ENCODE measurements around the gene LMBRD2. TPM values are rescaled to one million over a fixed set of nuclear protein-coding genes. Genes with fewer than 3 reads are reported as not detected.
A peak's percentile ranks its signal among the peaks of the same experiment; 100 is the strongest.

LMBRD2 gene
- 3.9 and 4.1 TPM in 2 replicates for total RNA-seq (2021; fragmentation: NEBNext Ultra II Directional; extraction: Animal tissue kit (Norgen Biotek cat#: 25700))
- 0.89 and 1.1 TPM in 2 replicates for polyA plus RNA-seq (2011; rRNA removed)
- polyA plus RNA-seq (2011; cell fraction: cytosol; rRNA removed), result 1.6 TPM
- polyA plus RNA-seq (2011; cell fraction: nucleus; rRNA removed), result 1.1 TPM
- 0.88 to 1.7 TPM (median 1.2 TPM) in 4 replicates for polyA plus RNA-seq (2012, experiment 1 of 2)
- 0.08 TPM for polyA plus RNA-seq (2012, experiment 2 of 2)
- 3.8 TPM for polyA plus RNA-seq (2013, experiment 1 of 2)
- polyA plus RNA-seq (2013, experiment 2 of 2), result 4.9 TPM
- 4.6 and 6.9 TPM in 2 replicates for polyA minus RNA-seq (2011; rRNA and poly(A)+ RNA removed)
- 5.9 TPM for polyA minus RNA-seq (2011; cell fraction: cytosol; rRNA and poly(A)+ RNA removed)
- polyA minus RNA-seq (2011; cell fraction: nucleus; rRNA and poly(A)+ RNA removed), result 8.1 TPM
- long read RNA-seq, experiment 1, full-length matches to known transcripts, result 1 of 4 reads
- long read RNA-seq, experiment 1, partial matches to known transcripts, result 0 of 4 reads
- long read RNA-seq, experiment 1, other reads (novel, unspliced or antisense), result 3 of 4 reads
- long read RNA-seq, experiment 2, result 0 reads

DNA sequence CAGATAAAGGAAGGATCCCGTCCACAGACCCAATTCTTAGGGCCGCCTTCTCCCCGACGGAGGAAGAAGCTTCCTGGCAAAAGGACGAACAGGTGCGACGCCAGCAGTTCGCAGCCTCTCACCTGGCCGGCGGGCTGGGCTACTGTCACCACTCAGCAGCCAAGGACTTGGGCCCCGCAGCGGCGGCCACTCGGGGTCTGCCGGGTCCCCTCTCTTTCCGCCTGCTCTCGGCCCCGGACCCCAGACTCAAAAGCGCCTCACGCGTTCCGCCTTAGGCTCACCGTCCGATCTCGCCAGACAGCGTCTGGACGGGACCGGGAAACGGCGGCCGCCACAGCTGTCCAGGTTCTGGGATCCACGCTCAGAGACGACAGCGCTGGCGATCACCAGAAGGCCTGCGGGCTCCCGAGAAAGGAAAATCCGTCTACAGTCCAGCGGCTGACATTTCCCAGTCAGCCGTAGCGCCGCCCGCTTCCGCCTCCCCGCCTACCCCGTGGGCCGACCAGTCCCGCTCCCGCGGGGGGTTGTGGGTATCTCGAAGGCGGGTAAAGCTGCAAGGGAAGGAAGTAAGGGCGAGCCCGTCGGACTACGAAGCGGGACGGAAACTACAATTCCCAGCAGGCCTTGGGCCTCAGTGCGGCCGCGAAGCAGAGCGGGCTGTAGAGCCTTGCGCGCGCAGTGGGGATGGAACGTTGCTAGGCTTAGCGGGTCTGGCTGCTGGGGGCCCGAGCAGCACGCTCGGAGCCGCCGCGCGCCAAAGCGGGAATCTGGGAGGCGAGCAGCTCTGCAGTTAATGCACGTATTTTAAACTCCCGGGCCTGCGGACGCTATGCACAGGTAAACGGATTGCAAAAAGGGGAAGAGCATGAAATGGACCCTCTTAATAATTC is at the start of gene LMBRD2, which contains the start of gene SKP2:
TSS of gene LMBRD2 (minus strand) at position 454 of the 890 bp plus-strand sequence. CDS start 8,538 bp downstream, outside the sequence.
TSS of gene SKP2 (plus strand) at position 678 of the 890 bp plus-strand sequence. CDS start at position 830, 152 bp downstream.
- H3K9me3 ChIP-seq (ENCODE audit: insufficient read depth in 2 of 2, low read depth in 1 of 2, low read length in 1 of 2), result no peaks in the 10 kb centered on the region
- CTCF ChIA-PET (ENCODE audit: partially characterized antibody), result interaction anchor here (0.6 to 6.1 kb wide), 12 partner anchors 9 to 188 kb away, joined by 3 to 44 read pairs (median 5); partner anchors contain the start of genes NADK2 and UGT3A2
- peak within 1 kb of the TSS; percentile 81 for H3K18ac ChIP-seq (ENCODE audit: extremely low read depth, low read length)
- WGBS, 2 experiments (ENCODE audit: extremely low coverage in 1 of 2, insufficient coverage in 1 of 2, insufficient read length in 1 of 2, insufficient replicate concordance in 2 of 2, low coverage in 1 of 2, low lambda C conversion rate in 2 of 2, missing lambda C conversion rate in 1 of 2), result 2% methylated on average over 79 of the region's 81 CpGs; no CpG with 5 or more reads in 1 of the 2 experiments
- H2BK120ac ChIP-seq (replicated peaks; ENCODE audit: low read depth, low read length), result no peak within 1 kb of the TSS
- H3K79me2 ChIP-seq (ENCODE audit: control insufficient read depth in 1 of 2, insufficient read depth in 2 of 2, low read length in 2 of 2), result peaks cover 0 to 36% of the 10 kb centered on the region in 2 experiments; a peak in 3 of 4 replicates
- no peak within 1 kb of the TSS for H2AK5ac ChIP-seq (ENCODE audit: low read depth, low read length)
- H3K23me2 ChIP-seq (ENCODE audit: low read depth, low read length), result peaks cover 12% of the 10 kb centered on the region; the same call in 1 of the 2 replicates
- FAIRE-seq (peak; percentile 81), DNase-seq (ENCODE audit: low read depth in 1 of 2, low spot score in 2 of 2) (peak; percentile 92 to 94)
- H3K79me1 ChIP-seq (ENCODE audit: low read depth, low read length), result no peaks in the 10 kb centered on the region
- H2BK12ac ChIP-seq (ENCODE audit: low read depth, low read length), result 0 out of 2 replicates have a peak within 1 kb of the TSS, but pooled peaks have one; percentile 41
- no peaks in the 10 kb centered on the region for H3K27me3 ChIP-seq (replicated peaks in 1 of 4; ENCODE audit: control insufficient read depth in 3 of 4, extremely low read depth in 1 of 4, insufficient read depth in 3 of 4, low read length in 3 of 4)
- no peak within 1 kb of the TSS for H3K4ac ChIP-seq (replicated peaks; ENCODE audit: insufficient read length, low read depth, low read length)
- no peak within 1 kb of the TSS for H4K5ac ChIP-seq (ENCODE audit: insufficient read length, low read depth, low read length)
- peak within 1 kb of the TSS; percentile 88 for H2AFZ ChIP-seq (ENCODE audit: low read length)
- H4K91ac ChIP-seq (replicated peaks; ENCODE audit: insufficient read length, low read length), result no peak within 1 kb of the TSS
- peaks cover 0 to 29% (median 8%) of the 10 kb centered on the region in 4 experiments; a peak in 7 of 8 replicates for H3K36me3 ChIP-seq (ENCODE audit: control insufficient read depth in 2 of 4, insufficient read depth in 4 of 4, low read length in 3 of 4)
- H3K9ac ChIP-seq (replicated peaks in 1 of 4; ENCODE audit: extremely low read depth in 1 of 4, low read depth in 3 of 4, low read length in 3 of 4), result peak within 1 kb of the TSS; percentile 77 to 97 (median 84)
- no peak within 1 kb of the TSS for H3K14ac ChIP-seq (ENCODE audit: insufficient read length)
- peak within 1 kb of the TSS; percentile 81; the same call in 1 of the 2 replicates for H4K8ac ChIP-seq (ENCODE audit: extremely low read depth, insufficient read depth, low read length)
- H3K23ac ChIP-seq (ENCODE audit: insufficient read length), result no peak within 1 kb of the TSS
- no peaks in the 10 kb centered on the region for H4K20me1 ChIP-seq (replicated peaks in 1 of 2; ENCODE audit: control insufficient read depth in 1 of 2, insufficient read depth in 2 of 2, low read length in 2 of 2)
- POLR2A ChIA-PET (ENCODE audit: partially characterized antibody), result interaction anchor here (0.5 to 2.4 kb wide), 10 partner anchors 10 to 997 kb away, joined by 3 to 13 read pairs (median 4); partner anchors contain the start of genes NADK2, PRLR and UGT3A2
- H2BK15ac ChIP-seq (ENCODE audit: low read length), result no peak within 1 kb of the TSS
- peaks cover 0 to 5% (median 2%) of the 10 kb centered on the region in 4 experiments; a peak in 3 of 7 replicates for H3K4me1 ChIP-seq (replicated peaks in 1 of 4; ENCODE audit: control insufficient read depth in 3 of 4, insufficient read depth in 4 of 4, low read length in 3 of 4)
- H3K4me3 ChIP-seq (ENCODE audit: extremely low read depth in 1 of 4, insufficient read depth in 2 of 4, low read depth in 3 of 4, low read length in 4 of 4), result peak within 1 kb of the TSS; percentile 85 to 90 (median 86)
- H2BK20ac ChIP-seq (ENCODE audit: low read length), result no peak within 1 kb of the TSS
- peak within 1 kb of the TSS; percentile 55; the same call in 1 of the 2 replicates for H2BK5ac ChIP-seq (ENCODE audit: low read depth, low read length)
- peak within 1 kb of the TSS; percentile 50 for H3K56ac ChIP-seq (replicated peaks; ENCODE audit: insufficient read length, low read depth, low read length)
- H3K27ac ChIP-seq (ENCODE audit: low read depth, low read length), result peak within 1 kb of the TSS; percentile 42; the same call in 1 of the 2 replicates
- H3K4me2 ChIP-seq (ENCODE audit: insufficient read depth in 1 of 2, low read depth in 2 of 2, low read length in 2 of 2), result peak within 1 kb of the TSS; percentile 94 to 96
- TF ChIP-seq CBX8 (IDR thresholded peaks at IDR 0.05; ENCODE audit: borderline replicate concordance, low read depth, low read length) (no peak), TCF12 (IDR thresholded peaks at IDR 0.05; ENCODE audit: low read depth, low read length) (0 out of 2 replicates have a peak, but pooled peaks have one; percentile 36), FOSL1 (IDR thresholded peaks at IDR 0.05; ENCODE audit: insufficient read depth, low read depth, low read length) (no peak), CEBPB (IDR thresholded peaks at IDR 0.05; ENCODE audit: low read depth, low read length) (no peak), BCL11A (IDR thresholded peaks at IDR 0.05; ENCODE audit: low read depth in 2 of 2, low read length in 2 of 2) (no peak), GABPA (IDR thresholded peaks at IDR 0.05; ENCODE audit: borderline replicate concordance, insufficient read depth, low read length) (no peak), JUN (IDR thresholded peaks at IDR 0.05; ENCODE audit: low read depth, low read length) (no peak), SP1 (IDR thresholded peaks at IDR 0.05; ENCODE audit: low read depth, low read length) (peak; percentile 19; the same call in 1 of the 2 replicates)

Measured in H1 (cell line).